Measurements from ENCODE around the gene HRH2.
A peak's percentile ranks its signal among the peaks of the same experiment; 100 is the strongest.

The HRH2 gene

GRCh38 chr5:175728885-175729828 lies 71.3 kb downstream of the HRH2 start:
- TF ChIP-seq TAF1 (IDR thresholded peaks at IDR 0.05; ENCODE audit: borderline replicate concordance, insufficient read depth, low read length) (no peak), SIN3A (IDR thresholded peaks at IDR 0.05; ENCODE audit: borderline replicate concordance, insufficient read depth, low read length) (no peak), FOXP2 (optimal IDR thresholded peaks at IDR 0.05; ENCODE audit: borderline replicate concordance, extremely low read depth, extremely low read length, insufficient read depth) (no peak), POLR2AphosphoS5 (IDR thresholded peaks at IDR 0.05; ENCODE audit: low read depth, low read length) (no peak)
- TF ChIP-seq, protein P1, sequence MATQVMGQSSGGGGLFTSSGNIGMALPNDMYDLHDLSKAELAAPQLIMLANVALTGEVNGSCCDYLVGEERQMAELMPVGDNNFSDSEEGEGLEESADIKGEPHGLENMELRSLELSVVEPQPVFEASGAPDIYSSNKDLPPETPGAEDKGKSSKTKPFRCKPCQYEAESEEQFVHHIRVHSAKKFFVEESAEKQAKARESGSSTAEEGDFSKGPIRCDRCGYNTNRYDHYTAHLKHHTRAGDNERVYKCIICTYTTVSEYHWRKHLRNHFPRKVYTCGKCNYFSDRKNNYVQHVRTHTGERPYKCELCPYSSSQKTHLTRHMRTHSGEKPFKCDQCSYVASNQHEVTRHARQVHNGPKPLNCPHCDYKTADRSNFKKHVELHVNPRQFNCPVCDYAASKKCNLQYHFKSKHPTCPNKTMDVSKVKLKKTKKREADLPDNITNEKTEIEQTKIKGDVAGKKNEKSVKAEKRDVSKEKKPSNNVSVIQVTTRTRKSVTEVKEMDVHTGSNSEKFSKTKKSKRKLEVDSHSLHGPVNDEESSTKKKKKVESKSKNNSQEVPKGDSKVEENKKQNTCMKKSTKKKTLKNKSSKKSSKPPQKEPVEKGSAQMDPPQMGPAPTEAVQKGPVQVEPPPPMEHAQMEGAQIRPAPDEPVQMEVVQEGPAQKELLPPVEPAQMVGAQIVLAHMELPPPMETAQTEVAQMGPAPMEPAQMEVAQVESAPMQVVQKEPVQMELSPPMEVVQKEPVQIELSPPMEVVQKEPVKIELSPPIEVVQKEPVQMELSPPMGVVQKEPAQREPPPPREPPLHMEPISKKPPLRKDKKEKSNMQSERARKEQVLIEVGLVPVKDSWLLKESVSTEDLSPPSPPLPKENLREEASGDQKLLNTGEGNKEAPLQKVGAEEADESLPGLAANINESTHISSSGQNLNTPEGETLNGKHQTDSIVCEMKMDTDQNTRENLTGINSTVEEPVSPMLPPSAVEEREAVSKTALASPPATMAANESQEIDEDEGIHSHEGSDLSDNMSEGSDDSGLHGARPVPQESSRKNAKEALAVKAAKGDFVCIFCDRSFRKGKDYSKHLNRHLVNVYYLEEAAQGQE (IDR thresholded peaks at IDR 0.05; ENCODE audit: insufficient read depth in 1 of 2, low read depth in 2 of 2, low read length in 2 of 2), result no peak

DNA sequence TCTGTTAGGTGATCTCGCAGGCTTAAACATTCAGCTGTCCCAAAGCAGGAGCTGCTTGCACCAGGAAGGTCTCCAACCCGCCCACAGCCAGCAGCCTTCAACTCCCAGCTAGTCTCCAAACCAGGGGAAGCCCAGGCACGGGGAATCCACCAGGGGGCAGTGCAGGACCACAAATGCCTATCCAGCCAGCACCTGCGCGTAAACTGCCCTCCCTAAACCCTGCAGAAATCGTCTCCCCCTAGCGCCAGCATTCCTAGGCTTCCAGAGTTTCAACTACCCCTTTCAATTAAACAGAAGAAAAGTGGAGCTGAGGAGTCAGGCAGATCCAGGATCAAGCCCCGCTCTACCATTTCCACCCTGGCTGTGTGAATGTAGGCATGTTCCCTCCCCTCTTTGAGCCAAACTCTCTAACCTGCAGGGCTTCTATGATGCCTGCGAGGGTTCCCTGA lies 72.0 kb downstream of the HRH2 start:
- TF ChIP-seq SIN3A (IDR thresholded peaks at IDR 0.05; ENCODE audit: borderline replicate concordance, insufficient read depth, low read length) (no peak), POLR2AphosphoS5 (IDR thresholded peaks at IDR 0.05; ENCODE audit: low read depth, low read length) (no peak), TAF1 (IDR thresholded peaks at IDR 0.05; ENCODE audit: borderline replicate concordance, insufficient read depth, low read length) (no peak), FOXP2 (optimal IDR thresholded peaks at IDR 0.05; ENCODE audit: borderline replicate concordance, extremely low read depth, extremely low read length, insufficient read depth) (peak; percentile 23)
- TF ChIP-seq, protein P1 (IDR thresholded peaks at IDR 0.05; ENCODE audit: insufficient read depth in 1 of 2, low read depth in 2 of 2, low read length in 2 of 2), result peak in 1 of 2 experiments; percentile 42; a peak in 1 of 4 replicates

DNA sequence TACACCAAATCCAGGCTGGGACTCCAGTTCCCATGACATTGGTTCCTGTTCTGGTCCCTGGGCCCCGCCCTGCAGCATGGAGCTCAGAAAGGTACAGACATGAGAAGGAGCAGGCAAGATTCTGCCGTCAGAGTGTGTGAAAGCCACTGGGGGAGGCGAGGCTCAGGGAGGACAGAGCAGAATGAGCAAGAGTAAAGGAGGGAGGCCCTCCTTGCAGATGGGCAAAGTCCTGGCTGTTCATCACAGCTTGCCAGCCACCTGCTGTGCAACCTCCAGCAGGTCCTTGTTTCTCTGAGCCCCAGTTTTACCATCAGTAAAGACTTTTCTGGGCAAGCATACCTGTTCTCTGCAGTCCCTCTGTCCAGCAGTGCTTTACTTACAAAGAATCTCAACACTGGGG lies 73.3 kb downstream of the HRH2 start:
- TF ChIP-seq, protein P1 (IDR thresholded peaks at IDR 0.05; ENCODE audit: insufficient read depth in 1 of 2, low read depth in 2 of 2, low read length in 2 of 2), result no peak
- TF ChIP-seq SIN3A (IDR thresholded peaks at IDR 0.05; ENCODE audit: borderline replicate concordance, insufficient read depth, low read length) (no peak), FOXP2 (optimal IDR thresholded peaks at IDR 0.05; ENCODE audit: borderline replicate concordance, extremely low read depth, extremely low read length, insufficient read depth) (no peak), POLR2AphosphoS5 (IDR thresholded peaks at IDR 0.05; ENCODE audit: low read depth, low read length) (no peak), TAF1 (IDR thresholded peaks at IDR 0.05; ENCODE audit: borderline replicate concordance, insufficient read depth, low read length) (no peak)

GRCh38 chr5:175731756-175732465 lies 74.0 kb downstream of the HRH2 start:
- TF ChIP-seq POLR2AphosphoS5 (IDR thresholded peaks at IDR 0.05; ENCODE audit: low read depth, low read length) (no peak), SIN3A (IDR thresholded peaks at IDR 0.05; ENCODE audit: borderline replicate concordance, insufficient read depth, low read length) (no peak), FOXP2 (optimal IDR thresholded peaks at IDR 0.05; ENCODE audit: borderline replicate concordance, extremely low read depth, extremely low read length, insufficient read depth) (no peak), TAF1 (IDR thresholded peaks at IDR 0.05; ENCODE audit: borderline replicate concordance, insufficient read depth, low read length) (no peak)
- TF ChIP-seq, protein P1 (IDR thresholded peaks at IDR 0.05; ENCODE audit: insufficient read depth in 1 of 2, low read depth in 2 of 2, low read length in 2 of 2), result no peak
